OCI-LY1 (cell line): ENCODE results near the gene YIF1B.

Experiments
- H2AFZ ChIP-seq: fragments of 200-600 bp; sonication (generic), shearing (Covaris generic); 2 replicates; pipeline ENCODE4 v1.6.0; 2014; ENCODE audit warnings: antibody characterized with exemption, mild to moderate bottlenecking, low read length
- H3F3A ChIP-seq: fragments of 200-600 bp; sonication (generic), shearing (Covaris generic); 2 replicates; pipeline ENCODE4 v1.6.0; 2014; ENCODE audit warnings: mild to moderate bottlenecking, antibody characterized with exemption, low read length, moderate library complexity; ENCODE audit not compliant: insufficient read depth
- H3K27ac ChIP-seq: fragments of 200-600 bp; sonication (generic); 2 replicates; pipeline ENCODE4 v1.5.1; 2014; ENCODE audit warnings: low read length, mixed run types, mild to moderate bottlenecking, low read depth; ENCODE audit not compliant: poor library complexity, severe bottlenecking
- H3K27me3 ChIP-seq: fragments of 200-600 bp; sonication (generic); 2 replicates; pipeline ENCODE4 v1.6.0; 2014; ENCODE audit warnings: antibody characterized with exemption, mild to moderate bottlenecking, low read length, moderate library complexity; ENCODE audit not compliant: insufficient read depth
- H3K36me3 ChIP-seq: fragments of 200-600 bp; sonication (generic); 2 replicates; pipeline ENCODE4 v1.6.1; 2014; ENCODE audit warnings: mild to moderate bottlenecking, antibody characterized with exemption, low read length, moderate library complexity, mixed read lengths; ENCODE audit not compliant: insufficient read depth
- H3K4me1 ChIP-seq: fragments of 200-600 bp; sonication (generic); 2 replicates; pipeline ENCODE4 v1.5.1; 2014; ENCODE audit warnings: mild to moderate bottlenecking, low read length, moderate library complexity; ENCODE audit not compliant: insufficient read depth, severe bottlenecking
- H3K4me2 ChIP-seq: fragments of 200-600 bp; sonication (generic), shearing (Covaris generic); 2 replicates; pipeline ENCODE4 v1.6.1; 2014; ENCODE audit warnings: low read length
- H3K4me3 ChIP-seq: fragments of 200-600 bp; sonication (generic); 2 replicates; pipeline ENCODE4 v1.5.1; 2014; ENCODE audit warnings: low read length, low read depth, mild to moderate bottlenecking, mixed read lengths; ENCODE audit not compliant: poor library complexity, severe bottlenecking
- H3K79me2 ChIP-seq: fragments of 200-600 bp; shearing (Covaris generic); 2 replicates; pipeline ENCODE4 v1.6.1; 2016; ENCODE audit warnings: mixed run types, low read length, mixed read lengths; ENCODE audit not compliant: insufficient read depth
- H3K9ac ChIP-seq: fragments of 200-600 bp; sonication (generic), shearing (Covaris generic); 2 replicates; pipeline ENCODE4 v1.6.1; 2014; ENCODE audit warnings: mild to moderate bottlenecking, low read length, mixed read lengths
- H3K9me2 ChIP-seq: fragments of 200-600 bp; sonication (generic), shearing (Covaris generic); 2 replicates; pipeline ENCODE4 v1.6.1; 2014; ENCODE audit warnings: low read depth, mild to moderate bottlenecking, low read length, mixed read lengths
- H3K9me3 ChIP-seq: fragments of 200-600 bp; shearing (Covaris generic); 2 replicates; pipeline ENCODE4 v1.6.1; 2014; ENCODE audit warnings: low read length, mixed read lengths
- H4K20me1 ChIP-seq: fragments of 200-600 bp; sonication (generic), shearing (Covaris generic); 2 replicates; pipeline ENCODE4 v1.6.0; 2016; ENCODE audit warnings: mild to moderate bottlenecking, low read length; ENCODE audit not compliant: insufficient read depth
- CTCF ChIP-seq: fragments of 200-600 bp; sonication (generic), shearing (Covaris generic); IDR thresholded peaks from 2 replicates; pipeline ENCODE4 v1.5.1; 2017; ENCODE audit warnings: mild to moderate bottlenecking, antibody characterized with exemption, low read length, moderate library complexity, mixed read lengths
- EZH2 ChIP-seq: fragments of 200-600 bp; sonication (generic), shearing (Covaris generic); IDR thresholded peaks from 2 replicates; pipeline ENCODE4 v1.8.0; 2017; ENCODE audit warnings: borderline replicate concordance, mixed run types, mild to moderate bottlenecking, antibody characterized with exemption, low read length, moderate library complexity, mixed read lengths

YIF1B gene

GRCh38 chr19:38331728-38332127 lies 16.0 kb upstream of the YIF1B start:
- no peaks in the 10 kb centered on the region; the same call in 1 of the 2 replicates for H3K36me3 ChIP-seq
- no peaks in the 10 kb centered on the region for H3K79me2 ChIP-seq
- H3K9ac ChIP-seq = no peak overlapping the region
- no peaks in the 10 kb centered on the region for H3K4me1 ChIP-seq
- no peaks in the 10 kb centered on the region for H3K9me3 ChIP-seq
- H3K4me2 ChIP-seq = no peak overlapping the region
- no peak overlapping the region for H3K4me3 ChIP-seq
- H3K27ac ChIP-seq = no peak overlapping the region
- no peaks in the 10 kb centered on the region for H3K27me3 ChIP-seq
- TF ChIP-seq EZH2 = no peak
- no peak for TF ChIP-seq CTCF
- no peaks in the 10 kb centered on the region for H3F3A ChIP-seq
- no peaks in the 10 kb centered on the region for H4K20me1 ChIP-seq
- no peak overlapping the region for H2AFZ ChIP-seq
- no peaks in the 10 kb centered on the region for H3K9me2 ChIP-seq

GRCh38 chr19:38329651-38330050 lies 13.9 kb upstream of the YIF1B start:
- H3K36me3 ChIP-seq = no peaks in the 10 kb centered on the region; the same call in 1 of the 2 replicates
- H3K27me3 ChIP-seq = no peaks in the 10 kb centered on the region
- H3K4me3 ChIP-seq = no peak overlapping the region
- H3K9ac ChIP-seq = no peak overlapping the region
- TF ChIP-seq CTCF (no peak), EZH2 (no peak)
- no peaks in the 10 kb centered on the region for H3K9me2 ChIP-seq
- H3K4me1 ChIP-seq = no peaks in the 10 kb centered on the region
- H3K27ac ChIP-seq = no peak overlapping the region
- H3K9me3 ChIP-seq = no peaks in the 10 kb centered on the region
- H2AFZ ChIP-seq = no peak overlapping the region
- no peaks in the 10 kb centered on the region for H3F3A ChIP-seq
- no peaks in the 10 kb centered on the region for H4K20me1 ChIP-seq
- H3K79me2 ChIP-seq = no peaks in the 10 kb centered on the region
- no peak overlapping the region for H3K4me2 ChIP-seq

GRCh38 chr19:38326591-38326990 lies 10.8 kb upstream of the YIF1B start:
- H3F3A ChIP-seq = no peaks in the 10 kb centered on the region
- no peak overlapping the region for H3K27ac ChIP-seq
- H3K27me3 ChIP-seq = no peaks in the 10 kb centered on the region
- H3K36me3 ChIP-seq = no peaks in the 10 kb centered on the region; the same call in 1 of the 2 replicates
- no peak overlapping the region for H2AFZ ChIP-seq
- H3K79me2 ChIP-seq = no peaks in the 10 kb centered on the region
- H3K9me3 ChIP-seq = no peaks in the 10 kb centered on the region
- no peak overlapping the region for H3K4me2 ChIP-seq
- no peaks in the 10 kb centered on the region for H3K9me2 ChIP-seq
- no peak overlapping the region for H3K4me3 ChIP-seq
- no peaks in the 10 kb centered on the region for H4K20me1 ChIP-seq
- H3K9ac ChIP-seq = no peak overlapping the region
- TF ChIP-seq EZH2 = no peak
- no peak for TF ChIP-seq CTCF
- no peaks in the 10 kb centered on the region for H3K4me1 ChIP-seq
